HL-60/S4 treated with retinoic acid at 250 ng/mL for 4 days and 3 days (cell line): ENCODE data around the gene IFNA2.

Source experiments
- in situ Hi-C: fragments of 300-500 bp; cut with MboI; formaldehyde crosslinking; loops from 2 replicates; pipeline ENCODE4 v1.7.0; 2022; ENCODE audit warnings: low sequenced_read_pairs

The IFNA2 gene

DNA sequence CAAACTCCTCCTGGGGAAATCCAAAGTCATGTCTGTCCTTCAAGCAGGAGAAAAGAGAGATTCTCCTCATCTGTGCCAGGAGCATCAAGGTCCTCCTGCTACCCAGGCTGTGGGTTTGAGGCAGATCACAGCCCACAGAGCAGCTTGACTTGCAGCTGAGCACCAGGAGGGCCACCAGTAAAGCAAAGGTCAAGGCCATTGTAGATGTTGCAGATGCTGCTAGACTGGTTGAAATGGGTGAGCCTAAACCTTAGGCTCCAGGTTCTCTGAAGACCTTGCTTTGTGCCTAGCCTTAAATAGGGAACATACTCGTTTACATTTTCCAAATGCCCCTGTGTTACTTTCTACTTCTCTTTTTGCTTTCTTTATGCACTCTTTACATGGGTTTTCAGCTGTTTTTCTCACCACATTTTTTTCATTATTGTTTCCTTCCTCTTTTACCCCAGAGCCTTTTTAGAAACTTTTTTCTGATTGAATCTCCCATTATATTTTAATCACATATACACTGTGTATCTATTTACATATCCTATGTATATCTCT, at the start of gene IFNA2:
Gene IFNA2 (minus strand): TSS at position 268 of the 540 bp plus-strand sequence. CDS start 69 bp downstream, at position 199.
- in situ Hi-C loops: no loop called here

- in situ Hi-C loops: loop anchor here (25.0 kb wide), 1 partner anchor 98 kb away; the partner anchor contains the start of gene KLHL9
These were observed 49.8 kb upstream of the IFNA2 start for GRCh38 chr9:21435015-21435383.

DNA sequence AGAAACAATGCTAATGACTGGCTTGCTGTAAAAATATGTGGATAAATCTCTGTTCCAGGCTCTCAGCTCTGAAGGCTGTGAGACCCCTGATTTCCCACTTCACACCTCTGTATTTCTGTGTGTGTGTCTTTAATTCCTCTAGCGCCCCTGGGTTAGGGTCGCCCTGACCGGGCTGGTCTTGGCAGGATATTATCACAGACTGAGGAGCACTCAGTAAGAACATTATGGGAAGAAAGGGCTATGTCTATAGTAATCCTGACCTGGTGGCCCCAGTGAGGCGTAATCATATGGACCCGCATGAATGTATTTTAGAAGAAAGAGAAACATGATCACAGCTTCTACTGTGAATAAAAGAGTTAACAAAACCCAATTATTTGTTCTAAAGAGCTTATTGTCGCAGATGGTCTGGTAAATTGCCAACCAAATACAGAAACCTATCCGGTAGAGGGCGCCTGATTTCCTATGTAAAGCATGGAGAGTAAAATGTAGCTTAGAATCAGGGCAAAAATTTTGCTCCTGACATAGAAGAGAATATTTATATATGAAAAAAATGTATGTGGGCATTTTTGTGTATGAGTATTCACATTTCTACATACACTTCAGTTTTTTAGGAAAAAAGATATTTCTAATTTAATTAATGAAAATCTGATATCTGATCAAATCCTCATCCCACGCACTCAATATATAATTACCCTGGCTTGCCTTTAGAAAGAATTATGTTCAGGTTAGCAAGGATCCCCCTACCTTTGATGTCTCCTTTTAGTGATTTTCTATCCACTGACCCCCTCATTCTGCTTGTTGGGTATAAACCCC, 49.2 kb upstream of the IFNA2 start:
- in situ Hi-C loops: loop anchor here (25.0 kb wide), 1 partner anchor 97 kb away; the partner anchor contains the start of gene KLHL9

DNA sequence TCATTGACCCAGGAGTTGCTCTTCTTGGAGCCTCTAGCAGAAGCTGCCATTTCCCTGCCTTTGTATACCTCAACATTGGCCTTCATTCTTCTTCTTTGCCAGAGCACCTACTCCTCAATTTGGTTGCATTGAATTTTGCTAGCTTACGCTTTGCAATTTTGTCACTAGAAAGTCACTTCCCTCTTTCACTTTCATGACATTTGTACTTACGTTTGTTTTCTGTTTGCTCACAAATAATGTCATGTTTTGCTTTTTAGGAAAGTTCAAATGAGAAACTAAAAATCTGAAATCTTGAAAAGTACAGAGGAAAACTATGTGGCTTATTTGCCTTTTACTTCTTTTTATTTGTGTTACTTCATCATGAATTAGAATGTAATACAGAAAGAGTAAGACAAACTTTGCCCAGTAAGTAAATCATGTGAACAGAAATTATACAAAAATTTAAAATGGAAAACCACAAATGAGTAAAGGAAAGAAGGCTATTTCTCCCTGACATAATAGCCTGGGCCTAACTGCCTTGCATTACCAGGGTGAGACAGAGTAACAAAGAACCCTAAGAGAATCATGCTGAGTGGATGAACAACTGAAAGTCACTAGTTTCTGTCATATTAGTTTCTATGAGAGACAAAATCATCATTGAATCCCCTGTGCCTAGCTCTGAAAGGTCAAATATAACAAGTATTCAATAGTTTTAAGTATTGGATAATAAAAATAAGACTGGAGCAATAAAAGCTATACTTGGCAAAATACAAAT, 47.7 kb upstream of the IFNA2 start:
- in situ Hi-C loops: loop anchor here (25.0 kb wide), 1 partner anchor 96 kb away; the partner anchor contains the start of gene KLHL9

GRCh38 chr9:21429191-21429590, 44.0 kb upstream of the IFNA2 start:
- in situ Hi-C loops: loop anchor here (25.0 kb wide), 1 partner anchor 92 kb away; the partner anchor contains the start of gene KLHL9

GRCh38 chr9:21428235-21428634, 43.0 kb upstream of the IFNA2 start:
- in situ Hi-C loops: loop anchor here (25.0 kb wide), 1 partner anchor 91 kb away; the partner anchor contains the start of gene KLHL9

GRCh38 chr9:21415493-21416267, 30.5 kb upstream of the IFNA2 start:
- in situ Hi-C loops: no loop called here

- in situ Hi-C loops: no loop called here
These were observed 29.2 kb upstream of the IFNA2 start for GRCh38 chr9:21414220-21414940.

- in situ Hi-C loops: no loop called here
These were observed 28.4 kb upstream of the IFNA2 start for GRCh38 chr9:21413624-21414023.

- in situ Hi-C loops: no loop called here
These were observed 28.0 kb upstream of the IFNA2 start for GRCh38 chr9:21413151-21413550.

GRCh38 chr9:21412107-21412506, 26.9 kb upstream of the IFNA2 start:
- in situ Hi-C loops: no loop called here

DNA sequence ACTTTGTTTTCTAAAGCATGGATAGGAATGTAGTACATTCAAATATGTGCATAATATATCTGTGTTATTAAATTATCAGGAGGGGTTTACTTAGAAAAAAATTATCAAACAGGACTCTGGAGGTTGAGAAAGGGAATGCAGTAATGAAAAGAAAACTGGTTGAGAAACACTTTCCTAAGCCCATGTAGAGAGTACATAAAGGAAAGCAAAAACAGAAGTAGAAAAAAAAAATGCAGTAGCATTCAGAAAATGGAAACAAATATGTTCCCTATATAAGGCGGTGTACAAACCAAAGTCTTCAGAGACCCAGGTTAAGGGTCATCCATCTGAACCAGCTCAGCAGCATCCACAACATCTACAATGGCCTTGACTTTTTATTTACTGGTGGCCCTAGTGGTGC, 23.6 kb upstream of the IFNA2 start, which contains the start of gene IFNA8:
Gene IFNA8 (plus strand): TSS at position 301 of the 400 bp plus-strand sequence. CDS start 60 bp downstream, at position 361.
- in situ Hi-C loops: no loop called here

GRCh38 chr9:21404146-21404545, 18.9 kb upstream of the IFNA2 start:
- in situ Hi-C loops: no loop called here

GRCh38 chr9:21402386-21403251, 17.4 kb upstream of the IFNA2 start:
- in situ Hi-C loops: no loop called here

- in situ Hi-C loops: no loop called here
These were observed 14.8 kb upstream of the IFNA2 start for GRCh38 chr9:21399956-21400355.

GRCh38 chr9:21398955-21399489, 13.8 kb upstream of the IFNA2 start:
- in situ Hi-C loops: no loop called here

- in situ Hi-C loops: no loop called here
These were observed 10.8 kb upstream of the IFNA2 start for GRCh38 chr9:21395778-21396717.

- in situ Hi-C loops: no loop called here
These were observed 7.1 kb upstream of the IFNA2 start for GRCh38 chr9:21392270-21392669.
